Mucosa of descending colon (tissue), 3 donors: ENCODE results near the gene VPS35L. TPM values are rescaled to one million over a fixed set of nuclear protein-coding genes. Genes with fewer than 3 reads are reported as not detected.
"Not testable (repeated sequence)": the region's sequence is repeated elsewhere in the genome, so short reads cannot be mapped to it uniquely, and the experiment has no call there.

Source experiments
- ATAC-seq: fragments of 200-7000 bp; cut with Tn5 transposase; one replicate; pipeline ENCODE4 v1.9.1; 2020; ENCODE audit warnings: mild to moderate bottlenecking, moderate library complexity
- DNase-seq, 3 donors: peaks; one replicate each; pipeline ENCODE4 v3.0.0-alpha.2; 2020
- H3K36me3 ChIP-seq: fragments of 200-600 bp; one replicate; pipeline ENCODE4 v1.8.0; 2021; ENCODE audit warnings: low read depth, mild to moderate bottlenecking
- H3K4me1 ChIP-seq: fragments of 200-600 bp; one replicate; pipeline ENCODE4 v1.8.0; 2021; ENCODE audit warnings: low read depth, mild to moderate bottlenecking
- H3K4me3 ChIP-seq: fragments of 200-600 bp; one replicate; pipeline ENCODE4 v1.8.0; 2021; ENCODE audit warnings: mild to moderate bottlenecking
- H3K9me3 ChIP-seq: fragments of 200-600 bp; one replicate; pipeline ENCODE4 v1.8.0; 2021; ENCODE audit warnings: mild to moderate bottlenecking
- intact Hi-C, 2 donors: fragments of 100-400 bp; cut with DNase I in 1 of 2; cut with micrococcal nuclease in 1 of 2; formaldehyde crosslinking; loops; one replicate each; pipeline versions ENCODE4 v1.11.0 to v1.11.1; 2022; cut with DNase I, micrococcal nuclease
- total RNA-seq, 3 donors: library from RNA; stranded (reverse); fragmentation: NEBNext Ultra II Directional in 2 of 3; extraction: Animal tissue kit (Norgen Biotek cat#: 25700) in 2 of 3; gene quantifications; one replicate each; pipeline versions ENCODE4 v1.2.1 to v1.2.4, GENCODE V29; 2021 to 2023
- TF ChIP-seq, protein P1 (sequence below): fragments of 200-600 bp; IDR thresholded peaks from one replicate; pipeline ENCODE4 v1.8.0; 2022; ENCODE audit warnings: antibody characterized with exemption, mild to moderate bottlenecking
- donor health status: DM: no; HTN: no; CAD: no; lungs with moderate emphysema.
- donor health status: DM: no; HTN: no; CAD: no.
- donor health status: DM: no; HTN: yes; CAD: no.

Gene VPS35L
- total RNA-seq, 3 donors from 2014 or later: 47.2 to 61.7 (median 61.4) TPM

DNA sequence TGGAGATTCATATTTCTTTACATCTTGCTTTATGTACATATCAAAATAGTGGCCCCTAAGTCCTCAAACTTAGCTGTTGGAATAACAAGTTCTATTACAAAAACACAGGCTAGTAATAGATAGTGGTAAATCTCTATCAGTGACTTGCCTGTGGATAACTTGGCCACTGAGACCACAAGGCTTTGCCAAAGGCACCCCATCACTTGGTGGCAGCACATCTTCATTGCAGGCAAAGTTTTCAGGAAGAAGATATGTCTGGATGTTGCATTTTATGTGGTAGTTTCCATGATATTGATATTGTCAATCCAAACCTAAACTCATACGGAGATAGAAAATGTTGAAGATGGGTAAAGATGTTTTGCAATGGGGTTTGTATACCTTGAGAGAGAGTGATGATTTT, 104.1 kb downstream of the VPS35L start:
- TF ChIP-seq, protein P1, sequence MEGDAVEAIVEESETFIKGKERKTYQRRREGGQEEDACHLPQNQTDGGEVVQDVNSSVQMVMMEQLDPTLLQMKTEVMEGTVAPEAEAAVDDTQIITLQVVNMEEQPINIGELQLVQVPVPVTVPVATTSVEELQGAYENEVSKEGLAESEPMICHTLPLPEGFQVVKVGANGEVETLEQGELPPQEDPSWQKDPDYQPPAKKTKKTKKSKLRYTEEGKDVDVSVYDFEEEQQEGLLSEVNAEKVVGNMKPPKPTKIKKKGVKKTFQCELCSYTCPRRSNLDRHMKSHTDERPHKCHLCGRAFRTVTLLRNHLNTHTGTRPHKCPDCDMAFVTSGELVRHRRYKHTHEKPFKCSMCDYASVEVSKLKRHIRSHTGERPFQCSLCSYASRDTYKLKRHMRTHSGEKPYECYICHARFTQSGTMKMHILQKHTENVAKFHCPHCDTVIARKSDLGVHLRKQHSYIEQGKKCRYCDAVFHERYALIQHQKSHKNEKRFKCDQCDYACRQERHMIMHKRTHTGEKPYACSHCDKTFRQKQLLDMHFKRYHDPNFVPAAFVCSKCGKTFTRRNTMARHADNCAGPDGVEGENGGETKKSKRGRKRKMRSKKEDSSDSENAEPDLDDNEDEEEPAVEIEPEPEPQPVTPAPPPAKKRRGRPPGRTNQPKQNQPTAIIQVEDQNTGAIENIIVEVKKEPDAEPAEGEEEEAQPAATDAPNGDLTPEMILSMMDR: no peak
- Histone ChIP-seq H3K4me3 (no peak overlapping the region), H3K4me1 (no peaks in the 10 kb centered on the region), H3K9me3 (no peaks in the 10 kb centered on the region), H3K36me3 (no peaks in the 10 kb centered on the region)
- ATAC-seq: no peak
- DNase-seq: peak in 1 of 3 donors; percentile 11
- intact Hi-C loops: no loop called here

- no peak for ATAC-seq
- H3K4me3 ChIP-seq: no peak overlapping the region
- no peaks in the 10 kb centered on the region for H3K4me1 ChIP-seq
- TF ChIP-seq, protein P1: no peak
- no peaks in the 10 kb centered on the region for H3K9me3 ChIP-seq
- DNase-seq: no peak
- intact Hi-C loops: no loop called here
- H3K36me3 ChIP-seq: no peaks in the 10 kb centered on the region
These were observed 104.9 kb downstream of the VPS35L start for GRCh38 chr16:19660432-19660831.

DNA sequence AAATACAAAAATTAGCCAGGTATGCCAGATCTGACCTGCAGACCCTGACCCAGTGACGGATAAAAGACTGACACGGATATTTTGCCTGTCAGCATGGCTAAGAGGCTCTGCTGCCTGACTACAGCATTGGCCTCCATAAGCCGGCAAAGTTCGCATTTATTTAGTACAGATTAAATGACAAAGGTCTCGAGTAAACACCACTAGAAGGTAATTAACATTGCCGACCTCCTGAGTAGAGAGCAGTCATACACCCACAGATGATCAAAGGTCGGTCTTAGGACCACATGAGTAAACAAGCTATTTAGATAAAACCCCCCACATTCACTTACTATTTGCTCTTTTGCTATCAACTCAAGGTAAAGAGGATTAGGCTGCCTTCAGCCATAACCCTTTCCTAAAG, 106.8 kb downstream of the VPS35L start:
- ATAC-seq (no peak), DNase-seq (no peak)
- H3K9me3 ChIP-seq: no peaks in the 10 kb centered on the region
- intact Hi-C loops: no loop called here
- TF ChIP-seq, protein P1: no peak
- no peak overlapping the region for H3K4me3 ChIP-seq
- no peaks in the 10 kb centered on the region for H3K4me1 ChIP-seq
- no peaks in the 10 kb centered on the region for H3K36me3 ChIP-seq

- H3K4me3 ChIP-seq: no peak overlapping the region
- intact Hi-C loops: no loop called here
- no peak for ATAC-seq
- no peaks in the 10 kb centered on the region for H3K9me3 ChIP-seq
- no peaks in the 10 kb centered on the region for H3K36me3 ChIP-seq
- TF ChIP-seq, protein P1: no peak
- H3K4me1 ChIP-seq: no peaks in the 10 kb centered on the region
- DNase-seq: no peak
These were observed 108.7 kb downstream of the VPS35L start for GRCh38 chr16:19664166-19664565.

DNA sequence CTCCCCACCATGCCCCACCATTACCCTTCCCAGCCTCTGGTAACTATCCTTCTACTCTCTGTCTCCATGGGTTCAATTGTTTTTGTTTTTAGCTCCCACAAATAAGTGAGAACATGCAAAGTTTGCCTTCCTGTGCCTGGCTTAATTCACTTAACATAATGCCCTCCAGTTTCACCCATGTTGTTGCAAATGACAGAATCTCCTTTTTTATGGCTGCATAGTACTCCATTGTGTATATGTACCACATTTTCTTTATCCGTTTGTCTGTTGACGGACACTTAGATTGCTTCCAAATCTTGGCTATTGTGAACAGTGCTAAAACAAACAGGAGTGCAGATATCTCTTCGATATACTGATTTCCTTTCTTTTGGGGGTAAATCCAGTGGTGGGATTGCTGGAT, 109.8 kb downstream of the VPS35L start:
- H3K36me3 ChIP-seq, H3K9me3 ChIP-seq, ATAC-seq, intact Hi-C loops, DNase-seq, H3K4me3 ChIP-seq, H3K4me1 ChIP-seq: not testable (repeated sequence)

DNA sequence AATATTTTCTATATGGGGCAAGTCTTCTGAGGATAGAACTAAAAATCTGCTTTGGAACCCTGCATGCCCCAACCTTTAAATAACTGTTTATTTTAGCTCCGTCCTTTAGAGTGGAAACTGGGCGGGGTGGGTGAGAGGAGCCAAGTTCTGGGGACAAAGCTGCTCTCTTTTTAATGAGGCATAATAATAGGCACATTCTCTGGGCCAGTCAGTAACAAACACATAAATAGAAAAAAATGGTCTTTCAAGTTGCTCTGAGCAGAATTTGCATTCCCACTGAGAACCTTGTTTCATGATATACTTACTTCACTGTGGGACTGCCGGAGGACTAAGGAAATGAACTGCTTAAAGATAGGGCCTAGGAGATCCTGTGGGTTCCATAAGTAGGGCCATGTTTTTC, 111.0 kb downstream of the VPS35L start:
- Histone ChIP-seq H3K36me3 (no peaks in the 10 kb centered on the region), H3K9me3 (no peaks in the 10 kb centered on the region), H3K4me1 (no peaks in the 10 kb centered on the region), H3K4me3 (no peak overlapping the region)
- TF ChIP-seq, protein P1: no peak
- DNase-seq (no peak), ATAC-seq (no peak)
- intact Hi-C loops: no loop called here
